Measurements from ENCODE around the gene ACTN2. TPM values are rescaled to one million over a fixed set of nuclear protein-coding genes. Genes with fewer than 3 reads are reported as not detected.

Gene ACTN2
- polyA plus RNA-seq, 1 donor = 3.1 TPM

- Histone ChIP-seq H3K36me3 (ENCODE audit: control insufficient read depth, insufficient read depth, low read length) (no peaks in the 10 kb centered on the region), H3K27me3 (ENCODE audit: control insufficient read depth, insufficient read depth, low read length) (peaks cover 7% of the 10 kb centered on the region), H3K4me3 (ENCODE audit: low read length) (peak within 1 kb of the TSS; percentile 76), H3K27ac (ENCODE audit: low read length) (peak within 1 kb of the TSS; percentile 82), H3K4me1 (ENCODE audit: control insufficient read depth, insufficient read depth, low read length) (peaks cover 5% of the 10 kb centered on the region), H3K9me3 (ENCODE audit: control insufficient read depth, low read depth, low read length) (no peaks in the 10 kb centered on the region)
- WGBS (ENCODE audit: insufficient coverage, low lambda C conversion rate) = no CpG with 5 or more reads among the region's 67 CpGs
- peak; percentile 97 to 98 for DNase-seq
These were observed 108.9 kb downstream of the ACTN2 start, which contains the start of gene MTR for GRCh38 chr1:236795035-236795756. MTR (plus strand) TSS chr1:236795292; CDS start chr1:236795704, 412 bp downstream.

- 4% methylated on average over 5 of the region's 41 CpGs for WGBS (ENCODE audit: insufficient coverage, low lambda C conversion rate)
- peaks cover 7% of the 10 kb centered on the region for H3K27me3 ChIP-seq (ENCODE audit: control insufficient read depth, insufficient read depth, low read length)
- H3K4me3 ChIP-seq (ENCODE audit: low read length) = peak overlapping the region; percentile 76
- peak overlapping the region; percentile 82 for H3K27ac ChIP-seq (ENCODE audit: low read length)
- H3K9me3 ChIP-seq (ENCODE audit: control insufficient read depth, low read depth, low read length) = no peaks in the 10 kb centered on the region
- DNase-seq = no peak
- no peaks in the 10 kb centered on the region for H3K36me3 ChIP-seq (ENCODE audit: control insufficient read depth, insufficient read depth, low read length)
- peaks cover 5% of the 10 kb centered on the region for H3K4me1 ChIP-seq (ENCODE audit: control insufficient read depth, insufficient read depth, low read length)
These were observed 109.7 kb downstream of the ACTN2 start for GRCh38 chr1:236795757-236796667.

- Histone ChIP-seq H3K4me3 (ENCODE audit: low read length) (no peak overlapping the region), H3K4me1 (ENCODE audit: control insufficient read depth, insufficient read depth, low read length) (peaks cover 5% of the 10 kb centered on the region), H3K9me3 (ENCODE audit: control insufficient read depth, low read depth, low read length) (no peaks in the 10 kb centered on the region), H3K27me3 (ENCODE audit: control insufficient read depth, insufficient read depth, low read length) (no peaks in the 10 kb centered on the region), H3K36me3 (ENCODE audit: control insufficient read depth, insufficient read depth, low read length) (peaks cover 4% of the 10 kb centered on the region), H3K27ac (ENCODE audit: low read length) (no peak overlapping the region)
- WGBS (ENCODE audit: insufficient coverage, low lambda C conversion rate) = no CpG with 5 or more reads among the region's 5 CpGs
- no peak for DNase-seq
These were observed 112.7 kb downstream of the ACTN2 start for GRCh38 chr1:236799001-236799400.

- WGBS (ENCODE audit: insufficient coverage, low lambda C conversion rate) = 90% methylated on average over 2 of the region's 5 CpGs
- H3K36me3 ChIP-seq (ENCODE audit: control insufficient read depth, insufficient read depth, low read length) = peaks cover 4% of the 10 kb centered on the region
- DNase-seq = no peak
- H3K27ac ChIP-seq (ENCODE audit: low read length) = no peak overlapping the region
- H3K27me3 ChIP-seq (ENCODE audit: control insufficient read depth, insufficient read depth, low read length) = no peaks in the 10 kb centered on the region
- H3K4me3 ChIP-seq (ENCODE audit: low read length) = no peak overlapping the region
- H3K4me1 ChIP-seq (ENCODE audit: control insufficient read depth, insufficient read depth, low read length) = peaks cover 5% of the 10 kb centered on the region
- H3K9me3 ChIP-seq (ENCODE audit: control insufficient read depth, low read depth, low read length) = no peaks in the 10 kb centered on the region
These were observed 113.8 kb downstream of the ACTN2 start for GRCh38 chr1:236800002-236800620.

GRCh38 chr1:236800623-236801022, 114.3 kb downstream of the ACTN2 start:
- Histone ChIP-seq H3K9me3 (ENCODE audit: control insufficient read depth, low read depth, low read length) (no peaks in the 10 kb centered on the region), H3K36me3 (ENCODE audit: control insufficient read depth, insufficient read depth, low read length) (peaks cover 5% of the 10 kb centered on the region), H3K4me1 (ENCODE audit: control insufficient read depth, insufficient read depth, low read length) (peaks cover 5% of the 10 kb centered on the region), H3K27me3 (ENCODE audit: control insufficient read depth, insufficient read depth, low read length) (no peaks in the 10 kb centered on the region), H3K4me3 (ENCODE audit: low read length) (no peak overlapping the region), H3K27ac (ENCODE audit: low read length) (no peak overlapping the region)
- no peak for DNase-seq

- DNase-seq = no peak
- Histone ChIP-seq H3K36me3 (ENCODE audit: control insufficient read depth, insufficient read depth, low read length) (peaks cover 11% of the 10 kb centered on the region), H3K4me3 (ENCODE audit: low read length) (no peak overlapping the region), H3K27ac (ENCODE audit: low read length) (no peak overlapping the region), H3K27me3 (ENCODE audit: control insufficient read depth, insufficient read depth, low read length) (no peaks in the 10 kb centered on the region), H3K4me1 (ENCODE audit: control insufficient read depth, insufficient read depth, low read length) (no peaks in the 10 kb centered on the region), H3K9me3 (ENCODE audit: control insufficient read depth, low read depth, low read length) (no peaks in the 10 kb centered on the region)
- WGBS (ENCODE audit: insufficient coverage, low lambda C conversion rate) = 100% methylated on average over 2 of the region's 3 CpGs
These were observed 116.0 kb downstream of the ACTN2 start for GRCh38 chr1:236802264-236802663.

- DNase-seq = no peak
- H3K9me3 ChIP-seq (ENCODE audit: control insufficient read depth, low read depth, low read length) = no peaks in the 10 kb centered on the region
- H3K4me1 ChIP-seq (ENCODE audit: control insufficient read depth, insufficient read depth, low read length) = peaks cover 4% of the 10 kb centered on the region
- H3K27ac ChIP-seq (ENCODE audit: low read length) = no peak overlapping the region
- WGBS (ENCODE audit: insufficient coverage, low lambda C conversion rate) = no CpG with 5 or more reads among the region's 2 CpGs
- no peaks in the 10 kb centered on the region for H3K27me3 ChIP-seq (ENCODE audit: control insufficient read depth, insufficient read depth, low read length)
- H3K4me3 ChIP-seq (ENCODE audit: low read length) = no peak overlapping the region
- peaks cover 32% of the 10 kb centered on the region for H3K36me3 ChIP-seq (ENCODE audit: control insufficient read depth, insufficient read depth, low read length)
These were observed 120.3 kb downstream of the ACTN2 start for GRCh38 chr1:236806634-236807033.

GRCh38 chr1:236808005-236808404, 121.7 kb downstream of the ACTN2 start:
- WGBS (ENCODE audit: insufficient coverage, low lambda C conversion rate) = no CpG with 5 or more reads among the region's 2 CpGs
- no peak for DNase-seq
- Histone ChIP-seq H3K9me3 (ENCODE audit: control insufficient read depth, low read depth, low read length) (no peaks in the 10 kb centered on the region), H3K36me3 (ENCODE audit: control insufficient read depth, insufficient read depth, low read length) (peaks cover 42% of the 10 kb centered on the region), H3K27me3 (ENCODE audit: control insufficient read depth, insufficient read depth, low read length) (no peaks in the 10 kb centered on the region), H3K4me1 (ENCODE audit: control insufficient read depth, insufficient read depth, low read length) (peaks cover 4% of the 10 kb centered on the region), H3K4me3 (ENCODE audit: low read length) (no peak overlapping the region), H3K27ac (ENCODE audit: low read length) (peak overlapping the region; percentile 24)

- Histone ChIP-seq H3K4me1 (ENCODE audit: control insufficient read depth, insufficient read depth, low read length) (peaks cover 4% of the 10 kb centered on the region), H3K27me3 (ENCODE audit: control insufficient read depth, insufficient read depth, low read length) (no peaks in the 10 kb centered on the region), H3K4me3 (ENCODE audit: low read length) (no peak overlapping the region), H3K27ac (ENCODE audit: low read length) (peak overlapping the region; percentile 24), H3K36me3 (ENCODE audit: control insufficient read depth, insufficient read depth, low read length) (peaks cover 45% of the 10 kb centered on the region), H3K9me3 (ENCODE audit: control insufficient read depth, low read depth, low read length) (no peaks in the 10 kb centered on the region)
- WGBS (ENCODE audit: insufficient coverage, low lambda C conversion rate) = no CpG with 5 or more reads among the region's 8 CpGs
- DNase-seq = peak; percentile 74 to 84
These were observed 122.3 kb downstream of the ACTN2 start for GRCh38 chr1:236808564-236809130.

- DNase-seq = no peak
- WGBS (ENCODE audit: insufficient coverage, low lambda C conversion rate) = no CpG with 5 or more reads among the region's 1 CpG
- peaks cover 47% of the 10 kb centered on the region for H3K36me3 ChIP-seq (ENCODE audit: control insufficient read depth, insufficient read depth, low read length)
These were observed 122.8 kb downstream of the ACTN2 start for GRCh38 chr1:236809148-236809547.

More at GRCh38 chr1:236809148-236809547, 122.8 kb downstream of the ACTN2 start:
- no peaks in the 10 kb centered on the region for H3K27me3 ChIP-seq (ENCODE audit: control insufficient read depth, insufficient read depth, low read length)
- no peaks in the 10 kb centered on the region for H3K9me3 ChIP-seq (ENCODE audit: control insufficient read depth, low read depth, low read length)
- peaks cover 4% of the 10 kb centered on the region for H3K4me1 ChIP-seq (ENCODE audit: control insufficient read depth, insufficient read depth, low read length)
- peak overlapping the region; percentile 4 for H3K27ac ChIP-seq (ENCODE audit: low read length)
- H3K4me3 ChIP-seq (ENCODE audit: low read length) = no peak overlapping the region
